ENCODE measurements around the gene MYH13. TPM values are rescaled to one million over a fixed set of nuclear protein-coding genes. Genes with fewer than 3 reads are reported as not detected.

The MYH13 gene
- total and polyA plus RNA-seq, 10 of the 15 experiments (the other 5 are each of a cell fraction or from before 2014, with no cell fraction given), result 0.01 to 0.04 (median 0.03) TPM; not detected in 4

DNA sequence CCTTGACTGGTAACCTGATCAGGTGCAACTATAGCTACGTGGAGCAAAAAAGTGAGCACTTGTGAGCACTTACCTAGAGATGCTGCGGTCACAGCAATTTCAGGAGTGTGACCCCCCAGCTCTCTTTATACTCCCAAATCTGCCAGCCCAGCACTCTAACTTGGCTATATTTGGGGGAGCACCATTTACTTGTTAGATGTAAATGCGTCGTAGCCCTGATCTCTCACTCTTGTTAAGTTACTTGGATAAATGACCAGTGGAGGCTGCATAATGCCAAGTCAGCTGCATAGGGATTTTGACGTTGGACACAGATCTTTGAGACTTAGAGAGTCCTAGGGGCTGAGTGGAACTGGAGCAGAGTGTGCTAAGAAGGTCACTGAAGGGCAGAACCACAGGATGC, at the start of gene MYH13 (continued):
- no peak for TF ChIP-seq CBX3 (IDR thresholded peaks at IDR 0.05; ENCODE audit: borderline replicate concordance, low read depth)

DNA sequence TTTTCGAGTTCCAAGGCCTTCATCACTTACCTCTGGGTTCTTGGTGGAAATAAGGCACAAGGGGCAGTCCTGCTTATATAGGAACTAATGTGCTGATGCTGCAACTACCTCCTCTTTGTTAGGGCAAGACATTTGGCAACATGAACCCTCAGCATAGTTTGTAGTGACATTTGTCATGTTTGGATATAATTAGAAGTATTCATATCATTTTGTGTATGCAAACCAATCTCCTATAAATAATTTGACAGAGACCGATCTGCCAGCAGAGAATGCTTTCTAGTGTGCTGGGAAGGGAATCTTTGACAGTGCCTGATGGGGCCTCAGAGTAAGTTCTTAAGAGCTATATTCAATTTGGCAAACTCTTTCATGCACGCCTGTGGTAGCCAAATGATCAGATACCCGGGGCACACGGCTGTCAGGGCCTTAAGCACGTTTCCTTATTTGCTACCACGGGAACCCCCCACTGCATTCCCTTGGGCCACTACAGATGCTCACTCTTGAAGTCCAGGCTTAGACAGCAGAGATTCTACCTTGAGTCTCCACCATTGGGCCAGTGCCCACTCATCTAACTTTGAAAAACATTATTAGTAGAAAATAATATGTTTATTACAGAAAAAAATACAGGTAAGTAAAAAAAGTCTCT, 49.2 kb upstream of the MYH13 start, which contains the start of gene MYH8:
Gene MYH8 (minus strand): TSS at position 51 of the 643 bp plus-strand sequence. CDS start 1,723 bp downstream, outside the sequence.
- DNase-seq (ENCODE audit: low read depth, low spot score), result no peak
- ChIA-PET CTCF (no interaction called here), SMC1A (ENCODE audit: uncharacterized antibody, unreplicated experiment) (interaction anchor here (1.0 kb wide), 1 partner anchor 12 kb away, joined by 3 read pairs; no protein-coding TSS in a partner anchor), POLR2A (no interaction called here), RAD21 (ENCODE audit: unreplicated experiment) (no interaction called here)
- H3K4me1 ChIP-seq (ENCODE audit: control insufficient read depth, insufficient read depth, low read length), result no peaks in the 10 kb centered on the region
- H3K79me2 ChIP-seq (ENCODE audit: control insufficient read depth, insufficient read depth, low read length), result no peaks in the 10 kb centered on the region
- H3K27me3 ChIP-seq (replicated peaks in 1 of 2; ENCODE audit: control insufficient read depth in 2 of 2, insufficient read depth in 2 of 2, low read length in 1 of 2), result no peaks in the 10 kb centered on the region
- H3K9me3 ChIP-seq (replicated peaks; ENCODE audit: control insufficient read depth, insufficient read depth, low read length), result no peaks in the 10 kb centered on the region
- H3K4me2 ChIP-seq (ENCODE audit: control insufficient read depth, insufficient read depth), result no peak within 1 kb of the TSS
- H2AFZ ChIP-seq (ENCODE audit: control insufficient read depth, low read depth, low read length), result no peak within 1 kb of the TSS
- H3K9ac ChIP-seq (ENCODE audit: control insufficient read depth, insufficient read depth, low read length), result no peak within 1 kb of the TSS
- H4K20me1 ChIP-seq (ENCODE audit: control insufficient read depth, insufficient read depth), result no peaks in the 10 kb centered on the region
- no peak for FAIRE-seq
- no peak within 1 kb of the TSS for H3K27ac ChIP-seq (ENCODE audit: control insufficient read depth, insufficient read depth)
- H3K36me3 ChIP-seq (ENCODE audit: control insufficient read depth in 2 of 2, insufficient read depth in 2 of 2, low read length in 1 of 2), result no peaks in the 10 kb centered on the region
- BruUV-seq (replicated peaks), result no TSS peak
- no peak for TF ChIP-seq FOS (IDR thresholded peaks at IDR 0.05; ENCODE audit: borderline replicate concordance, extremely low read depth, insufficient read length)
- H3K4me3 ChIP-seq, result no peak within 1 kb of the TSS
- WGBS (ENCODE audit: insufficient coverage, insufficient replicate concordance, low lambda C conversion rate, missing lambda C conversion rate), result 5% methylated on average over 7 of the region's 7 CpGs
- intact Hi-C loops (cut with micrococcal nuclease; ENCODE audit: unreplicated experiment) (no loop called here), in situ Hi-C loops (cut with MboI) (no loop called here)
- no peak for ATAC-seq

DNA sequence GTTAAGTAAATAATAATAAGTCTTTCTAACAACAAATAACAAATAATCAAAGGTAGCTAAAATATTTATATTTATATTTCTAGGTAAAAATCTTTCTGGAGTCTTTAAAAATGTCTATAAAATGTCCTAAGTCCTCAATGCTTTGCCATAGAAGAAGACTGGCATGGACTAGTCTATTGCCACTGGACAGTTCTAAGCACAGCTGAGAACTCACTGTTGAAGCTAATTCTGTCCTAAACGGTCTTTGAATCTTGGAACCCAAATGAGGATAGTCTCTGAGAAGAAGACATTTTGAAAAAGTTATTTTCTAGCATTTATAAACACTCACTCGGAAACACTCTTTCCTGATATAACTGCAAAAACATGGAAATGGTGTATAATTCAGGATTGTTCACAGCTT, 48.4 kb upstream of the MYH13 start:
- intact Hi-C loops (cut with micrococcal nuclease; ENCODE audit: unreplicated experiment) (no loop called here), in situ Hi-C loops (cut with MboI) (no loop called here)
- ChIA-PET SMC1A (ENCODE audit: uncharacterized antibody, unreplicated experiment) (interaction anchor here (1.0 kb wide), 1 partner anchor 11 kb away, joined by 3 read pairs; no protein-coding TSS in a partner anchor), RAD21 (ENCODE audit: unreplicated experiment) (no interaction called here), POLR2A (no interaction called here), CTCF (no interaction called here)
- Histone ChIP-seq H3K4me3 (no peak overlapping the region), H3K27ac (ENCODE audit: control insufficient read depth, insufficient read depth) (no peak overlapping the region), H2AFZ (ENCODE audit: control insufficient read depth, low read depth, low read length) (no peak overlapping the region), H3K27me3 (replicated peaks in 1 of 2; ENCODE audit: control insufficient read depth in 2 of 2, insufficient read depth in 2 of 2, low read length in 1 of 2) (no peaks in the 10 kb centered on the region), H3K36me3 (ENCODE audit: control insufficient read depth in 2 of 2, insufficient read depth in 2 of 2, low read length in 1 of 2) (no peaks in the 10 kb centered on the region), H3K4me1 (ENCODE audit: control insufficient read depth, insufficient read depth, low read length) (no peaks in the 10 kb centered on the region), H4K20me1 (ENCODE audit: control insufficient read depth, insufficient read depth) (no peaks in the 10 kb centered on the region), H3K4me2 (ENCODE audit: control insufficient read depth, insufficient read depth) (no peak overlapping the region), H3K9ac (ENCODE audit: control insufficient read depth, insufficient read depth, low read length) (no peak overlapping the region), H3K9me3 (replicated peaks; ENCODE audit: control insufficient read depth, insufficient read depth, low read length) (no peaks in the 10 kb centered on the region), H3K79me2 (ENCODE audit: control insufficient read depth, insufficient read depth, low read length) (no peaks in the 10 kb centered on the region)
- no peak for FAIRE-seq
- TF ChIP-seq HCFC1 (IDR thresholded peaks at IDR 0.05; ENCODE audit: low read length) (no peak), CBX3 (IDR thresholded peaks at IDR 0.05; ENCODE audit: borderline replicate concordance, low read depth) (no peak), WRNIP1 (IDR thresholded peaks at IDR 0.05; ENCODE audit: borderline replicate concordance, low read depth, low read length) (no peak), RCOR1 (conservative IDR thresholded peaks at IDR 0.05; ENCODE audit: low read depth, low read length) (no peak), STAT1 (conservative IDR thresholded peaks at IDR 0.05) (no peak), JUND (IDR thresholded peaks at IDR 0.05; ENCODE audit: low read depth, low read length) (no peak), ZNF622 (IDR thresholded peaks at IDR 0.05) (no peak)
- TF ChIP-seq, protein P1, sequence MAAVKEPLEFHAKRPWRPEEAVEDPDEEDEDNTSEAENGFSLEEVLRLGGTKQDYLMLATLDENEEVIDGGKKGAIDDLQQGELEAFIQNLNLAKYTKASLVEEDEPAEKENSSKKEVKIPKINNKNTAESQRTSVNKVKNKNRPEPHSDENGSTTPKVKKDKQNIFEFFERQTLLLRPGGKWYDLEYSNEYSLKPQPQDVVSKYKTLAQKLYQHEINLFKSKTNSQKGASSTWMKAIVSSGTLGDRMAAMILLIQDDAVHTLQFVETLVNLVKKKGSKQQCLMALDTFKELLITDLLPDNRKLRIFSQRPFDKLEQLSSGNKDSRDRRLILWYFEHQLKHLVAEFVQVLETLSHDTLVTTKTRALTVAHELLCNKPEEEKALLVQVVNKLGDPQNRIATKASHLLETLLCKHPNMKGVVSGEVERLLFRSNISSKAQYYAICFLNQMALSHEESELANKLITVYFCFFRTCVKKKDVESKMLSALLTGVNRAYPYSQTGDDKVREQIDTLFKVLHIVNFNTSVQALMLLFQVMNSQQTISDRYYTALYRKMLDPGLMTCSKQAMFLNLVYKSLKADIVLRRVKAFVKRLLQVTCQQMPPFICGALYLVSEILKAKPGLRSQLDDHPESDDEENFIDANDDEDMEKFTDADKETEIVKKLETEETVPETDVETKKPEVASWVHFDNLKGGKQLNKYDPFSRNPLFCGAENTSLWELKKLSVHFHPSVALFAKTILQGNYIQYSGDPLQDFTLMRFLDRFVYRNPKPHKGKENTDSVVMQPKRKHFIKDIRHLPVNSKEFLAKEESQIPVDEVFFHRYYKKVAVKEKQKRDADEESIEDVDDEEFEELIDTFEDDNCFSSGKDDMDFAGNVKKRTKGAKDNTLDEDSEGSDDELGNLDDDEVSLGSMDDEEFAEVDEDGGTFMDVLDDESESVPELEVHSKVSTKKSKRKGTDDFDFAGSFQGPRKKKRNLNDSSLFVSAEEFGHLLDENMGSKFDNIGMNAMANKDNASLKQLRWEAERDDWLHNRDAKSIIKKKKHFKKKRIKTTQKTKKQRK (IDR thresholded peaks at IDR 0.05; ENCODE audit: low read depth, low read length), result no peak
- no TSS peak for BruUV-seq (replicated peaks)
- 20% methylated on average over 2 of the region's 2 CpGs for WGBS (ENCODE audit: insufficient coverage, insufficient replicate concordance, low lambda C conversion rate, missing lambda C conversion rate)
- DNase-seq (ENCODE audit: low read depth, low spot score), result no peak
- ATAC-seq, result no peak

Measured in GM12878 (cell line).